Sigmoid colon (tissue), 4 donors: ENCODE measurements around the gene SGCE.

Experiments used
- POLR2A ChIP-seq, 2 donors: fragments of 450-650 bp; IDR thresholded peaks; one replicate each; pipeline ENCODE4 v1.6.1; 2016; ENCODE audit warnings: antibody characterized with exemption in 2 of 2, mild to moderate bottlenecking in 2 of 2, moderate library complexity in 2 of 2
- POLR2AphosphoS5 ChIP-seq, 4 donors: sonication (generic); formaldehyde crosslinking; IDR thresholded peaks; one replicate each; pipeline ENCODE4 v1.6.1; 2017; ENCODE audit warnings: antibody characterized with exemption in 4 of 4
- TF ChIP-seq, protein P1 (sequence below), 4 experiments: fragments of 450-650 bp in 3 of 4; fragments of 200-600 bp in 1 of 4; IDR thresholded peaks; one replicate each; pipeline ENCODE4 v1.5.1; 2016 to 2019; ENCODE audit warnings: antibody characterized with exemption in 4 of 4, mild to moderate bottlenecking in 3 of 4, moderate library complexity in 2 of 4

DNA sequence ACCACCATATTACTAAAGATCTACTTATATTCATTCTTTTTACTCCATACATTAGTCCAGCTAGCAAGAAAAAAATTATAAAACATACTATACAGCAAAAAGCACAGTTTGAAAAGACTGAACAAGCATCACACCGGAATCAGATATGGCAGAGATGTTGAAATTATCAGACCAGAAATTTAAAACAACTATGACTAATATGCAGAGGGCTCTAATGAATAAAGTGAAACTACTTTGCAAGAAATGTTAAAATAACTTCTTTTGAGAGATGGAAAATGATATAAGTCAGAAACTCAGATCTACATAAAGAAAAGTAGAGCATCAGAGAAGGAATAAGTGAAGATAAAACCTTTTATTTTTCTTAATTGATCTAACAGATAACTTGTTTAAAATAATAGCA lies 50.9 kb downstream of the SGCE start:
- TF ChIP-seq, protein P1, sequence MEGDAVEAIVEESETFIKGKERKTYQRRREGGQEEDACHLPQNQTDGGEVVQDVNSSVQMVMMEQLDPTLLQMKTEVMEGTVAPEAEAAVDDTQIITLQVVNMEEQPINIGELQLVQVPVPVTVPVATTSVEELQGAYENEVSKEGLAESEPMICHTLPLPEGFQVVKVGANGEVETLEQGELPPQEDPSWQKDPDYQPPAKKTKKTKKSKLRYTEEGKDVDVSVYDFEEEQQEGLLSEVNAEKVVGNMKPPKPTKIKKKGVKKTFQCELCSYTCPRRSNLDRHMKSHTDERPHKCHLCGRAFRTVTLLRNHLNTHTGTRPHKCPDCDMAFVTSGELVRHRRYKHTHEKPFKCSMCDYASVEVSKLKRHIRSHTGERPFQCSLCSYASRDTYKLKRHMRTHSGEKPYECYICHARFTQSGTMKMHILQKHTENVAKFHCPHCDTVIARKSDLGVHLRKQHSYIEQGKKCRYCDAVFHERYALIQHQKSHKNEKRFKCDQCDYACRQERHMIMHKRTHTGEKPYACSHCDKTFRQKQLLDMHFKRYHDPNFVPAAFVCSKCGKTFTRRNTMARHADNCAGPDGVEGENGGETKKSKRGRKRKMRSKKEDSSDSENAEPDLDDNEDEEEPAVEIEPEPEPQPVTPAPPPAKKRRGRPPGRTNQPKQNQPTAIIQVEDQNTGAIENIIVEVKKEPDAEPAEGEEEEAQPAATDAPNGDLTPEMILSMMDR (IDR thresholded peaks at IDR 0.05), result no peak
- TF ChIP-seq POLR2A (IDR thresholded peaks at IDR 0.05) (no peak), POLR2AphosphoS5 (IDR thresholded peaks at IDR 0.05) (no peak)
